ENCODE data around the gene KIRREL1.
"Not testable (repeated sequence)": the region's sequence is repeated elsewhere in the genome, so short reads cannot be mapped to it uniquely, and the experiment has no call there.

The KIRREL1 gene

GRCh38 chr1:158112994-158113758 lies 119.7 kb downstream of the KIRREL1 start:
- no peak for DNase-seq

GRCh38 chr1:158113759-158114127 lies 120.3 kb downstream of the KIRREL1 start:
- DNase-seq: no peak

GRCh38 chr1:158115126-158115525 lies 121.7 kb downstream of the KIRREL1 start:
- no peak for DNase-seq

GRCh38 chr1:158116311-158117167 lies 123.1 kb downstream of the KIRREL1 start:
- no peak for DNase-seq

- peak; percentile 14 for DNase-seq
Observed at GRCh38 chr1:158117854-158118704, 124.6 kb downstream of the KIRREL1 start.

- DNase-seq: no peak
Observed at GRCh38 chr1:158118713-158119402, 125.4 kb downstream of the KIRREL1 start.

- no peak for DNase-seq
Observed at GRCh38 chr1:158119976-158120653, 126.7 kb downstream of the KIRREL1 start.

GRCh38 chr1:158121604-158122254 lies 128.3 kb downstream of the KIRREL1 start:
- no peak for DNase-seq

- DNase-seq: no peak
Observed at GRCh38 chr1:158122833-158123388, 129.5 kb downstream of the KIRREL1 start.

GRCh38 chr1:158124034-158124433 lies 130.6 kb downstream of the KIRREL1 start:
- no peak for DNase-seq

GRCh38 chr1:158124999-158125398 lies 131.6 kb downstream of the KIRREL1 start:
- DNase-seq: peak; percentile 46

GRCh38 chr1:158126425-158126824 lies 133.0 kb downstream of the KIRREL1 start:
- no peak for DNase-seq

- DNase-seq: not testable (repeated sequence)
Observed at GRCh38 chr1:158128531-158128930, 135.1 kb downstream of the KIRREL1 start.

- no peak for DNase-seq
Observed at GRCh38 chr1:158131217-158131616, 137.8 kb downstream of the KIRREL1 start.

- DNase-seq: no peak
Observed at GRCh38 chr1:158140764-158141192, 147.3 kb downstream of the KIRREL1 start.

- DNase-seq: no peak
Observed at GRCh38 chr1:158145173-158145719, 151.8 kb downstream of the KIRREL1 start.

- DNase-seq: no peak
Observed at GRCh38 chr1:158146165-158146564, 152.7 kb downstream of the KIRREL1 start.

- no peak for DNase-seq
Observed at GRCh38 chr1:158146739-158147138, 153.3 kb downstream of the KIRREL1 start.

GRCh38 chr1:158147401-158147800 lies 154.0 kb downstream of the KIRREL1 start:
- DNase-seq: no peak

GRCh38 chr1:158147869-158148268 lies 154.4 kb downstream of the KIRREL1 start:
- no peak for DNase-seq

GRCh38 chr1:158148468-158148867 lies 155.0 kb downstream of the KIRREL1 start:
- DNase-seq: no peak

All from T-helper 9 cell (primary cell).